Ascending aorta (tissue), 2 donors: ENCODE measurements around the gene TMEM178A. TPM values are rescaled to one million over a fixed set of nuclear protein-coding genes. Genes with fewer than 3 reads are reported as not detected.

Source experiments
- DNase-seq, 2 donors: peaks; one replicate each; pipeline ENCODE4 v3.0.0-alpha.2; 2019; ENCODE audit warnings: low spot score in 2 of 2
- H3K27ac ChIP-seq, 2 donors: fragments of 200-600 bp; sonication (generic); one replicate each; pipeline ENCODE4 v1.5.1; 2016 to 2017; ENCODE audit warnings: mild to moderate bottlenecking in 1 of 2
- H3K27me3 ChIP-seq: fragments of 200-600 bp; sonication (generic); one replicate; pipeline ENCODE4 v1.5.1; 2017
- H3K36me3 ChIP-seq, 2 donors: fragments of 200-600 bp; sonication (generic); one replicate each; pipeline ENCODE4 v1.5.1; 2016
- H3K4me1 ChIP-seq, 2 donors: fragments of 200-600 bp; sonication (generic); one replicate each; pipeline ENCODE4 v1.5.1; 2016 to 2017; ENCODE audit warnings: mild to moderate bottlenecking in 1 of 2
- H3K4me3 ChIP-seq, 2 donors: fragments of 200-600 bp; sonication (generic); one replicate each; pipeline ENCODE4 v1.5.1; 2016 to 2017; ENCODE audit warnings: mild to moderate bottlenecking in 1 of 2
- H3K9me3 ChIP-seq, 2 donors: fragments of 200-600 bp; sonication (generic); one replicate each; pipeline ENCODE4 v1.5.1; 2016
- intact Hi-C: fragments of 100-400 bp; cut with DNase I; formaldehyde crosslinking; loops from one replicate; pipeline ENCODE4 v1.15.1; 2023
- total RNA-seq: library from RNA; depleted of rRNA; stranded (reverse); fragments of >200 nt; gene quantifications from one replicate; pipeline ENCODE4 v1.1.0, GENCODE V29; 2016
- TF ChIP-seq, protein P1 (sequence below), 3 experiments: fragments of 200-600 bp in 2 of 3; fragments of 450-650 bp in 1 of 3; sonication (generic) in 2 of 3; IDR thresholded peaks; one replicate each; pipeline ENCODE4 v1.5.1; 2016 to 2019; ENCODE audit warnings: antibody characterized with exemption in 3 of 3, mild to moderate bottlenecking in 1 of 3, moderate library complexity in 1 of 3

TMEM178A gene
- total RNA-seq, 1 donor from 2014 or later, result 29.5 TPM

- no peaks in the 10 kb centered on the region for H3K36me3 ChIP-seq
- H3K4me1 ChIP-seq, result no peaks in the 10 kb centered on the region
- TF ChIP-seq, protein P1, sequence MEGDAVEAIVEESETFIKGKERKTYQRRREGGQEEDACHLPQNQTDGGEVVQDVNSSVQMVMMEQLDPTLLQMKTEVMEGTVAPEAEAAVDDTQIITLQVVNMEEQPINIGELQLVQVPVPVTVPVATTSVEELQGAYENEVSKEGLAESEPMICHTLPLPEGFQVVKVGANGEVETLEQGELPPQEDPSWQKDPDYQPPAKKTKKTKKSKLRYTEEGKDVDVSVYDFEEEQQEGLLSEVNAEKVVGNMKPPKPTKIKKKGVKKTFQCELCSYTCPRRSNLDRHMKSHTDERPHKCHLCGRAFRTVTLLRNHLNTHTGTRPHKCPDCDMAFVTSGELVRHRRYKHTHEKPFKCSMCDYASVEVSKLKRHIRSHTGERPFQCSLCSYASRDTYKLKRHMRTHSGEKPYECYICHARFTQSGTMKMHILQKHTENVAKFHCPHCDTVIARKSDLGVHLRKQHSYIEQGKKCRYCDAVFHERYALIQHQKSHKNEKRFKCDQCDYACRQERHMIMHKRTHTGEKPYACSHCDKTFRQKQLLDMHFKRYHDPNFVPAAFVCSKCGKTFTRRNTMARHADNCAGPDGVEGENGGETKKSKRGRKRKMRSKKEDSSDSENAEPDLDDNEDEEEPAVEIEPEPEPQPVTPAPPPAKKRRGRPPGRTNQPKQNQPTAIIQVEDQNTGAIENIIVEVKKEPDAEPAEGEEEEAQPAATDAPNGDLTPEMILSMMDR (IDR thresholded peaks at IDR 0.05), result no peak
- no peak for DNase-seq
- intact Hi-C loops, result no loop called here
- H3K27ac ChIP-seq, result no peak overlapping the region
- H3K4me3 ChIP-seq, result no peak overlapping the region
- no peaks in the 10 kb centered on the region for H3K9me3 ChIP-seq
- no peaks in the 10 kb centered on the region for H3K27me3 ChIP-seq
Measured at GRCh38 chr2:39631256-39631655, 34.5 kb upstream of the TMEM178A start.

- Histone ChIP-seq H3K27ac (no peak overlapping the region), H3K27me3 (no peaks in the 10 kb centered on the region), H3K36me3 (no peaks in the 10 kb centered on the region), H3K4me1 (no peaks in the 10 kb centered on the region), H3K4me3 (no peak overlapping the region), H3K9me3 (no peaks in the 10 kb centered on the region)
- TF ChIP-seq, protein P1 (IDR thresholded peaks at IDR 0.05), result no peak
- DNase-seq, result no peak
- intact Hi-C loops, result no loop called here
Measured at GRCh38 chr2:39631718-39632117, 34.0 kb upstream of the TMEM178A start.

- DNase-seq, result no peak
- intact Hi-C loops, result no loop called here
- no peaks in the 10 kb centered on the region for H3K4me1 ChIP-seq
- no peaks in the 10 kb centered on the region for H3K36me3 ChIP-seq
- TF ChIP-seq, protein P1 (IDR thresholded peaks at IDR 0.05), result no peak
- no peaks in the 10 kb centered on the region for H3K9me3 ChIP-seq
- H3K27me3 ChIP-seq, result no peaks in the 10 kb centered on the region
- no peak overlapping the region for H3K4me3 ChIP-seq
- no peak overlapping the region for H3K27ac ChIP-seq
Measured at GRCh38 chr2:39632876-39633275, 32.8 kb upstream of the TMEM178A start.

- H3K27me3 ChIP-seq, result no peaks in the 10 kb centered on the region
- H3K4me1 ChIP-seq, result no peaks in the 10 kb centered on the region
- no peaks in the 10 kb centered on the region for H3K36me3 ChIP-seq
- intact Hi-C loops, result no loop called here
- TF ChIP-seq, protein P1 (IDR thresholded peaks at IDR 0.05), result no peak
- no peak for DNase-seq
- no peak overlapping the region for H3K27ac ChIP-seq
- no peaks in the 10 kb centered on the region for H3K9me3 ChIP-seq
- no peak overlapping the region for H3K4me3 ChIP-seq
Measured at GRCh38 chr2:39636306-39636705, 29.4 kb upstream of the TMEM178A start.

DNA sequence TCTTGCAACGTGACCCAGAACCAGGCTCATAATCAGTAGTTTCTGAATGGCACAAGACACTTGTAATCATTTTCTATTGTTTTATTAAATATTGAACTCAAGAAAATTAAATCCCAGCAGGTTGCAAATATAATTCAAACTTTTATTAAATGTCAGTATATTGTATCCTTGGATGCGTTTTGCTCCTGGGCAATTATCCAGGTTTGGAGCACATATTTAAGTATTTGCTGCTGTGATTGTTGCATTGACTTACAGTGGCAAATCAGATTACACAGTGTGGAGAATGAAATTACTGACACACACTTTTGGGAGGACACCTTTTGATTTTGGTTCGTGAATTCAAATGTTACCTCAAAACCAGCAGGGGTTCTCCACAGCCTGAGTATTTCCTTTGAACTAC is 27.1 kb upstream of the TMEM178A start:
- TF ChIP-seq, protein P1 (IDR thresholded peaks at IDR 0.05), result no peak
- H3K4me1 ChIP-seq, result no peaks in the 10 kb centered on the region
- no peaks in the 10 kb centered on the region for H3K36me3 ChIP-seq
- H3K4me3 ChIP-seq, result no peak overlapping the region
- H3K27ac ChIP-seq, result no peak overlapping the region
- intact Hi-C loops, result no loop called here
- H3K9me3 ChIP-seq, result no peaks in the 10 kb centered on the region
- DNase-seq, result no peak
- no peaks in the 10 kb centered on the region for H3K27me3 ChIP-seq

GRCh38 chr2:39640107-39640506 is 25.6 kb upstream of the TMEM178A start:
- TF ChIP-seq, protein P1 (IDR thresholded peaks at IDR 0.05), result no peak
- no peak overlapping the region for H3K4me3 ChIP-seq
- H3K27ac ChIP-seq, result no peak overlapping the region
- H3K36me3 ChIP-seq, result no peaks in the 10 kb centered on the region
- H3K9me3 ChIP-seq, result no peaks in the 10 kb centered on the region
- H3K27me3 ChIP-seq, result no peaks in the 10 kb centered on the region
- DNase-seq, result no peak
- intact Hi-C loops, result no loop called here
- H3K4me1 ChIP-seq, result no peaks in the 10 kb centered on the region
